GM19397 (cell line): ENCODE measurements around the gene ZNF718.
"Not testable (repeated sequence)": the region's sequence is repeated elsewhere in the genome, so short reads cannot be mapped to it uniquely, and the experiment has no call there.

Experiments
- ATAC-seq: cut with Tn5 transposase; IDR thresholded peaks from one replicate; pipeline ENCODE4 v1.9.1; 2021; ENCODE audit warnings: mild to moderate bottlenecking, moderate library complexity; ENCODE audit not compliant: unreplicated experiment

ZNF718 gene

GRCh38 chr4:147233-147632 lies 22.9 kb downstream of the ZNF718 start:
- ATAC-seq, result no peak

- no peak for ATAC-seq
These were observed 37.4 kb downstream of the ZNF718 start for GRCh38 chr4:161496-162284.

- not testable (repeated sequence) for ATAC-seq
These were observed 45.3 kb downstream of the ZNF718 start for GRCh38 chr4:169640-170039.

GRCh38 chr4:171318-171717 lies 47.0 kb downstream of the ZNF718 start:
- not testable (repeated sequence) for ATAC-seq

GRCh38 chr4:173666-174314 lies 49.5 kb downstream of the ZNF718 start:
- ATAC-seq, result no peak

- no peak for ATAC-seq
These were observed 51.7 kb downstream of the ZNF718 start for GRCh38 chr4:175986-176385.

- no peak for ATAC-seq
These were observed 52.7 kb downstream of the ZNF718 start for GRCh38 chr4:176995-177394.

GRCh38 chr4:182225-182624 lies 57.9 kb downstream of the ZNF718 start:
- ATAC-seq, result not testable (repeated sequence)

- ATAC-seq, result no peak
These were observed 63.8 kb downstream of the ZNF718 start for GRCh38 chr4:188091-188490.

GRCh38 chr4:195159-195558 lies 70.9 kb downstream of the ZNF718 start:
- ATAC-seq, result not testable (repeated sequence)

GRCh38 chr4:200936-201335 lies 76.6 kb downstream of the ZNF718 start:
- ATAC-seq, result no peak

GRCh38 chr4:202822-203221 lies 78.5 kb downstream of the ZNF718 start:
- not testable (repeated sequence) for ATAC-seq

- ATAC-seq, result no peak
These were observed 80.9 kb downstream of the ZNF718 start for GRCh38 chr4:205097-205756.

- no peak for ATAC-seq
These were observed 81.8 kb downstream of the ZNF718 start for GRCh38 chr4:206054-206453.

GRCh38 chr4:208416-209096 lies 84.3 kb downstream of the ZNF718 start:
- ATAC-seq, result not testable (repeated sequence)

- no peak for ATAC-seq
These were observed 86.8 kb downstream of the ZNF718 start for GRCh38 chr4:211033-211511.

GRCh38 chr4:212438-213188 lies 88.3 kb downstream of the ZNF718 start:
- ATAC-seq, result no peak

GRCh38 chr4:213189-213535 lies 88.9 kb downstream of the ZNF718 start:
- ATAC-seq, result not testable (repeated sequence)
